ENCODE measurements around the gene PTPRT. TPM values are rescaled to one million over a fixed set of nuclear protein-coding genes. Genes with fewer than 3 reads are reported as not detected.

PTPRT gene
- total and polyA plus RNA-seq, 2 donors = 0.09 to 1.9 TPM

DNA sequence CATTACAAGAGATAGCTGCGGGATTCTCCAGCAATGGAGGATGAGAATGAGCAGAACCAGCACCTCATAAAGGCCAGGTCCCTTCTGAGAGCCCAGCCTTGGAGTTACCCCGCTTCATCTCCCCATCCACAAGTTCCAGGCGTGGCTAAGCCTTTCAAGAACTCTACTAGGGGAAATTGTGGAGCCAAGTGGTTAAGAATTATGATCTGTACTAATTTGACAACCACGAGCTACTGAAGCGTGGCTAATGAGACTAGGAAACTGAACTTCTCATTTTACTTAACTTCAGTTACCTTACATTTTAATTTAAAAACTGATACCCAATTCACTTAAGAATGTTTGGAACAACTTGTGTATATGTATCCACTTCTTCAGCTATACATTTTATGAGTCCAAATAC, 401.0 kb downstream of the PTPRT start:
- 84% methylated on average over 5 of the region's 5 CpGs for WGBS
- Histone ChIP-seq H3K27ac (ENCODE audit: low read depth) (no peak overlapping the region), H3K4me3 (ENCODE audit: low read depth, low read length) (no peak overlapping the region), H3K36me3 (ENCODE audit: insufficient read depth) (no peaks in the 10 kb centered on the region), H3K4me1 (ENCODE audit: insufficient read depth) (no peaks in the 10 kb centered on the region)
- no peak for DNase-seq (ENCODE audit: extremely low spot score)

DNA sequence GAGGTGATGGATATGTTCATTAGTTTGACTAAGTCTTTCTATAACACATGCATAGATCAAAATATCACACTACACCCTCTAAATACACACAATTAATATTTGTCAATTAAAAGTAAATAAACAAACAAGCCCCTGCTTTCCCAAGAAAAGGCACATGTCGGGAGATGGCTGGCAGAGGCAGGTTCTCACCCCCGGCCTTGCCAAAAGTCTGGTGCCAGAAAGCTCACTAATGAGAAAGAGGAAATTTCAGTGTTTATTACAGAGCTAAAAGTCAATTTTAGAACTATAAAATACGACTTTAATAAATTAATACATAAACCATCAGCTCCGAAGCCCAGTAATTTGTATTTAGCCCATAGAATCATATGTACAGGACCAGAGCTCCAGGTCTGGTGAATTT, 404.7 kb downstream of the PTPRT start:
- H3K36me3 ChIP-seq (ENCODE audit: insufficient read depth) = no peaks in the 10 kb centered on the region
- H3K27ac ChIP-seq (ENCODE audit: low read depth) = no peak overlapping the region
- DNase-seq (ENCODE audit: extremely low spot score) = no peak
- no peak overlapping the region for H3K4me3 ChIP-seq (ENCODE audit: low read depth, low read length)
- H3K4me1 ChIP-seq (ENCODE audit: insufficient read depth) = no peaks in the 10 kb centered on the region
- 62% methylated on average over 4 of the region's 4 CpGs for WGBS

DNA sequence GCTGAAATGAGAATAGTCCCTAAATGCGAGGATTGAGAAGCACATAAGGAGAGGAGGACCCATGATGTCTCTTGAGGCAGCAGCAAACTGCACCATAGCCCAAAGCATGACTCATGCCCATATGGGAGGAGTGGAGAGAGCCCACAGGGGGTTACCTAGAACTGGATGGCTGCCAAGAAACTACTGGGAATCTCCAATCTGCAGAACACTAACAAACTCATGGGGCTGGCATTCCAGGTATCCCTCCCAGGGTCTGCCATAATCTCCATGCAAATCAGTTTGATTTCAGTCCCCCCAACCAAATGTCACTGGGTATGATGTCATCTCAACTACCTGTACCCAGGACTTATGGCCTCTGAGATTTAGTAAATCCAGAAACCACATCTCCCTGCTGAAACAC, 410.5 kb downstream of the PTPRT start:
- no peak overlapping the region for H3K4me3 ChIP-seq (ENCODE audit: low read depth, low read length)
- no peaks in the 10 kb centered on the region for H3K4me1 ChIP-seq (ENCODE audit: insufficient read depth)
- 89% methylated on average over 1 of the region's 1 CpG for WGBS
- no peak for DNase-seq (ENCODE audit: extremely low spot score)
- no peak overlapping the region for H3K27ac ChIP-seq (ENCODE audit: low read depth)
- H3K36me3 ChIP-seq (ENCODE audit: insufficient read depth) = no peaks in the 10 kb centered on the region

GRCh38 chr20:42775866-42776265, 413.8 kb downstream of the PTPRT start:
- Histone ChIP-seq H3K36me3 (ENCODE audit: insufficient read depth) (no peaks in the 10 kb centered on the region), H3K4me3 (ENCODE audit: low read depth, low read length) (no peak overlapping the region), H3K4me1 (ENCODE audit: insufficient read depth) (no peaks in the 10 kb centered on the region), H3K27ac (ENCODE audit: low read depth) (no peak overlapping the region)
- WGBS = 83% methylated on average over 3 of the region's 3 CpGs
- DNase-seq (ENCODE audit: extremely low spot score) = no peak

- H3K4me3 ChIP-seq (ENCODE audit: low read depth, low read length) = no peak overlapping the region
- no peak overlapping the region for H3K27ac ChIP-seq (ENCODE audit: low read depth)
- no peaks in the 10 kb centered on the region for H3K36me3 ChIP-seq (ENCODE audit: insufficient read depth)
- H3K4me1 ChIP-seq (ENCODE audit: insufficient read depth) = no peaks in the 10 kb centered on the region
- DNase-seq (ENCODE audit: extremely low spot score) = no peak
- 78% methylated on average over 7 of the region's 7 CpGs for WGBS
Measured at GRCh38 chr20:42775037-42775436, 414.7 kb downstream of the PTPRT start.

- no peak overlapping the region for H3K27ac ChIP-seq (ENCODE audit: low read depth)
- no peaks in the 10 kb centered on the region for H3K36me3 ChIP-seq (ENCODE audit: insufficient read depth)
- WGBS = 97% methylated on average over 1 of the region's 1 CpG
- H3K4me1 ChIP-seq (ENCODE audit: insufficient read depth) = no peaks in the 10 kb centered on the region
- DNase-seq (ENCODE audit: extremely low spot score) = no peak
- no peak overlapping the region for H3K4me3 ChIP-seq (ENCODE audit: low read depth, low read length)
Measured at GRCh38 chr20:42763015-42763414, 426.7 kb downstream of the PTPRT start.

DNA sequence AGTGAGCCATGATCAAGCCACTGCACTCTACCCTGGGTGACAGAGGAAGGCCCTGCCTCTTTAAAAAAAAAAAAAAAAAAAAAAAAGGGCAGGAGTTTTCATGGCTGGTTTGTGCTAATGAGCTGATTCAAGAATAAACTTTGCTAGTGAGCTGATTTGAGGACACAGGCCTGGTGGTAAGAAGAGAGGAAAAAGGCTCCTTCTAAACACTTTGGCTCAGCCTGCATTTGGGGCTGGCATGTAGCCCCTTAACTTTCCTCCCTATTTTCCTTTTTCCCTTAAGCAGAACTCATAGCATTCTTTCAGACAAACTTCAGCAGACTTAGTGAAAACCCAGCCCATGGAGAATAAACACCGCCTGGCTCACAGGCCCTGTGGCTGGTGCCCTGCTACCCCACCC, 432.7 kb downstream of the PTPRT start:
- no peak for DNase-seq (ENCODE audit: extremely low spot score)
- 71% methylated on average over 1 of the region's 1 CpG for WGBS

GRCh38 chr20:42754706-42755105, 435.0 kb downstream of the PTPRT start:
- 49% methylated on average over 2 of the region's 2 CpGs for WGBS
- no peak for DNase-seq (ENCODE audit: extremely low spot score)

More for the DNA sequence above, 432.7 kb downstream of the PTPRT start:
- Histone ChIP-seq H3K4me3 (ENCODE audit: low read depth, low read length) (no peak overlapping the region), H3K4me1 (ENCODE audit: insufficient read depth) (no peaks in the 10 kb centered on the region), H3K36me3 (ENCODE audit: insufficient read depth) (no peaks in the 10 kb centered on the region), H3K27ac (ENCODE audit: low read depth) (no peak overlapping the region)

GRCh38 chr20:42752620-42753019, 437.1 kb downstream of the PTPRT start:
- Histone ChIP-seq H3K4me1 (ENCODE audit: insufficient read depth) (no peaks in the 10 kb centered on the region), H3K27ac (ENCODE audit: low read depth) (no peak overlapping the region), H3K36me3 (ENCODE audit: insufficient read depth) (no peaks in the 10 kb centered on the region), H3K4me3 (ENCODE audit: low read depth, low read length) (no peak overlapping the region)
- DNase-seq (ENCODE audit: extremely low spot score) = no peak
- WGBS = 90% methylated on average over 3 of the region's 3 CpGs

More at GRCh38 chr20:42754706-42755105, 435.0 kb downstream of the PTPRT start:
- Histone ChIP-seq H3K27ac (ENCODE audit: low read depth) (no peak overlapping the region), H3K4me3 (ENCODE audit: low read depth, low read length) (no peak overlapping the region), H3K36me3 (ENCODE audit: insufficient read depth) (no peaks in the 10 kb centered on the region), H3K4me1 (ENCODE audit: insufficient read depth) (no peaks in the 10 kb centered on the region)

- WGBS = 57% methylated on average over 5 of the region's 5 CpGs
- DNase-seq (ENCODE audit: extremely low spot score) = no peak
- Histone ChIP-seq H3K36me3 (ENCODE audit: insufficient read depth) (no peaks in the 10 kb centered on the region), H3K4me1 (ENCODE audit: insufficient read depth) (no peaks in the 10 kb centered on the region), H3K4me3 (ENCODE audit: low read depth, low read length) (no peak overlapping the region), H3K27ac (ENCODE audit: low read depth) (no peak overlapping the region)
Measured at GRCh38 chr20:42749556-42749955, 440.1 kb downstream of the PTPRT start.

GRCh38 chr20:42747765-42748411, 441.8 kb downstream of the PTPRT start:
- Histone ChIP-seq H3K4me3 (ENCODE audit: low read depth, low read length) (no peak overlapping the region), H3K4me1 (ENCODE audit: insufficient read depth) (no peaks in the 10 kb centered on the region), H3K36me3 (ENCODE audit: insufficient read depth) (no peaks in the 10 kb centered on the region), H3K27ac (ENCODE audit: low read depth) (no peak overlapping the region)
- no peak for DNase-seq (ENCODE audit: extremely low spot score)
- WGBS = 65% methylated on average over 2 of the region's 2 CpGs

- Histone ChIP-seq H3K27ac (ENCODE audit: low read depth) (no peak overlapping the region), H3K4me3 (ENCODE audit: low read depth, low read length) (no peak overlapping the region), H3K4me1 (ENCODE audit: insufficient read depth) (no peaks in the 10 kb centered on the region), H3K36me3 (ENCODE audit: insufficient read depth) (no peaks in the 10 kb centered on the region)
- no peak for DNase-seq (ENCODE audit: extremely low spot score)
- 81% methylated on average over 6 of the region's 6 CpGs for WGBS
Measured at GRCh38 chr20:42744756-42745465, 444.8 kb downstream of the PTPRT start.

DNA sequence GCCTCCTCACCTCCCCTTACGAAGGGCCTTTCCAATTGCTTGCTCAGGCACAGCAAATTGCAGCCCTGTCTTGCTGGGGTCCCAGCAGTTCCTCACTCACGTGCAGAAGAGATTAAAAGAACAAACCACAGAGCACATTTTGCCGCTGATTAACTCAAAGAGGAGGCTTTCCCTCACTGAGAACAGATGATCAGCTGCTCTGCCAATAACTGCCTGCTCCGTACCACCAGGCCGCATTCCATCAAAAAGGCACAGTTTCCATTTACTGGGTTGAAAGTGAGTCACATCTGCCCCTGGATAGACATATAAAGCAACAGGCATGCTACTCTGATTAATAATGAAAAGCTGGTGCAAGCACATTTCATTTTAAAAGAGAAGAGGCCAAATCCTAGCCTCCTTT, 446.8 kb downstream of the PTPRT start:
- Histone ChIP-seq H3K27ac (ENCODE audit: low read depth) (no peak overlapping the region), H3K4me3 (ENCODE audit: low read depth, low read length) (no peak overlapping the region), H3K36me3 (ENCODE audit: insufficient read depth) (no peaks in the 10 kb centered on the region), H3K4me1 (ENCODE audit: insufficient read depth) (no peaks in the 10 kb centered on the region)
- no peak for DNase-seq (ENCODE audit: extremely low spot score)
- 72% methylated on average over 5 of the region's 5 CpGs for WGBS

- no peaks in the 10 kb centered on the region for H3K36me3 ChIP-seq (ENCODE audit: insufficient read depth)
- H3K4me1 ChIP-seq (ENCODE audit: insufficient read depth) = no peaks in the 10 kb centered on the region
- 93% methylated on average over 4 of the region's 4 CpGs for WGBS
- no peak overlapping the region for H3K4me3 ChIP-seq (ENCODE audit: low read depth, low read length)
- H3K27ac ChIP-seq (ENCODE audit: low read depth) = no peak overlapping the region
- no peak for DNase-seq (ENCODE audit: extremely low spot score)
Measured at GRCh38 chr20:42741906-42742305, 447.8 kb downstream of the PTPRT start.

Measured in urinary bladder (tissue), 4 donors.